Renal cortical epithelial cell (primary cell): Measurements from ENCODE around the gene BMP2K. TPM values are rescaled to one million over a fixed set of nuclear protein-coding genes. Genes with fewer than 3 reads are reported as not detected.

ENCODE experiments used
- DNase-seq: peaks from one replicate; pipeline ENCODE4 v3.0.0-alpha.2; 2011; ENCODE audit warnings: low read depth
- total RNA-seq: library from RNA; depleted of rRNA; stranded (reverse); fragments of >200 nt; gene quantifications from 2 replicates; pipeline ENCODE4 v1.2.3, GENCODE V29; 2014

Gene BMP2K
- total RNA-seq, 1 donor from 2014 or later: 70.2 TPM

DNA sequence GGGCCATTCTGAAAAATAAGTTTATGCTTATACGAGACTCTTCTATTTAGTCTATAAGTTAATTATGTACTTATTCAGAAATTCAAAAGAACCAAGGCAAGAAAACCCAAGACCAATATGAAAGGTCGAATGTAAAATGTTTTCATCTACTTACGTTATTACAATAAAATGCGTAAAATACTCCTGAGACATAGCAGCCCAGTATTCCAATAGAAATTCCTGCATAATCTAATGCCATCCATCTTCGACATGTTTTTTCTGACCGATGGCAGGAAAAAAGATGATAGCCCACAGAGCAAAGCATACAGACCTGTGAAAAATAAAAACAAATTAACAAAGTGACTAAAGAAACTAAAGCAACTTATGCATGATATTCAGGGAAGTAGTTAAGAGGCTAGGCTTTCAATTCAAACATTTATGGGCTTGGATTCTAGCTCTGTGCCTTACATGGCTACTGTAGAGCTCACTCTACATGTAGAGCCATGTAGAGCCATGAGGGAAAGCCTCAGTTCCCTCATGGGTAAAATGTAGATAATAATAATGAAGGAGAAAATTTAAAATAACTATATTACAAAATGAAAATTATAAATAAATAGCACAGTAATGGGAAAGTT lies 154.0 kb downstream of the BMP2K start:
- DNase-seq: no peak

- no peak for DNase-seq
Observed at GRCh38 chr4:78936989-78937388, 160.8 kb downstream of the BMP2K start.

DNA sequence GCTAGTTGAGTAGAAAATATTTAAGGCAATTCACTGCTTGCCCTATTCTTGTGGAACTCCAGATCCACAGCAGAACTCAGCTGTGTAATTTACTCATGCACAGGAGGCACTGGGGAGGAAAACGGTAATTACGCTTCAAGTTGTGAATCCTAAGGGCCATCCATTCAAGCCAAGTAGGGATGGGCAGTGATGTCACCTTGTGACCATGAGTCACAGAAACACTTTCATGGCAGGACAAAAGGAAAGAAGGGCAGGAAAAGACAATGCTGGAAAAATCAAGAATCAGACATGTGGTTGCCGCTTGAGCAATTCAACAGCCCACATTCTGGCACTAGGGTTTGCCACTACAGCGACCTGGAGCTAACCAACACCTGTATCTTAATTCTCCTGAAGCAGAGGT lies 161.7 kb downstream of the BMP2K start:
- DNase-seq: peak; percentile 36

- DNase-seq: peak; percentile 15
Observed at GRCh38 chr4:78938474-78938867, 162.3 kb downstream of the BMP2K start.

GRCh38 chr4:78938868-78939666 lies 162.9 kb downstream of the BMP2K start, which contains the start of gene PAQR3:
Gene PAQR3 (minus strand): TSS chr4:78939438. CDS start chr4:78939224, 214 bp downstream.
- peak; percentile 33 for DNase-seq

DNA sequence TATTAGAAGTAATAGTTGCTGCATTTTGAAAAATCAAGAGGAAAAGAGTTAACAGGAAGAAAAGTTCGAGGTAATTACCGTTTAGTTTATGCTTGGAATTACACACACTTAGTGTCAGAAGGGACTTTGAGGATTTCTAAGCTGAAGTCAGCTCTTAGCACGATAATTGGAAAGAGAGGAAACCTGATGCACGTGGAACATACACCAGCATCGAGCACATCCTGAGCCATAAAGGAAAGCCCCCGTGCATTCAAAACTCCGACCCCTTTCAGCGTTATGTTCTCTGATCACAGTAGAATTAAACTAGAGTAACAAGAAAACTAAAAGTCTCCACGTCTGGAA lies 163.5 kb downstream of the BMP2K start:
- DNase-seq: peak; percentile 28

DNA sequence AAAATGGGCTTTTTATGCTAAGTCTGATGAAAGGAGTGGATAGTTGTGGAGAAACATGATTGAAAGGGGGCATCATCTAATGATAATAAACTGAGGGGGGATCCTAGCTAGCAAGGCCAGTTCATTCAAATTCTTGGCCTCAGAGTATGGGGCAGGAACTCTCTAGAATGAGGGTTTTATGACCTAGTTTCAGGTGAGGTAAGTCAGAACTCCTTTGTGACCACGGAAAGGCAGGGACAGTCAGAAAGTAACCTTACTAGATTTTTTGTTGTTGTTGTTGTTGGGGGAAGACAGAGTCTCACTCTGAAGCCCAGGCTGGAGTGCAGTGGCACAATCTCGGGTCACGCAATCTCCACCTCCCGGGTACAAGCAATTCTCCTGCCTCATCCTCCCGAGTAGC lies 164.6 kb downstream of the BMP2K start:
- no peak for DNase-seq

DNA sequence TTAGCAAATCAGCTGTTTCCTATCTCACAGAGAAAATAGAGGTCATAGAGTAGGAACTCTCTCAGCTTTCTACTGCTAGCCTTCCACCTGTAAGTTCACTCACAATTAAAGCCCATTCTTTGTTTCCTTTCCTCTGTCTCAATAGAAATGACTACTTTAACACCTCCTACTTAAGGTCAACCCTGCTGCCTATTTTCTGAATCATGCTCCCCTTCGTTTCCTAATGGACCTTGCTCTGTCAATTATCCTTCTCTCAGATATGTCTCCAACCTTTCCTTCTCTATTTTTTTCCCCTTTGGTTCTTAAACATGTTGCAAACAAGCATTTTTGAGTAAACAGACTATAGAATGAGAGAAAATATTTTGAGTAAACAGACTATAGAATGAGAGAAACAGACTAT lies 168.2 kb downstream of the BMP2K start:
- DNase-seq: peak; percentile 33

GRCh38 chr4:78945651-78946179 lies 169.6 kb downstream of the BMP2K start:
- DNase-seq: no peak

- DNase-seq: no peak
Observed at GRCh38 chr4:78949735-78950134, 173.6 kb downstream of the BMP2K start.

GRCh38 chr4:78951862-78952472 lies 175.8 kb downstream of the BMP2K start:
- DNase-seq: peak; percentile 40

GRCh38 chr4:78953231-78953630 lies 177.1 kb downstream of the BMP2K start:
- no peak for DNase-seq

DNA sequence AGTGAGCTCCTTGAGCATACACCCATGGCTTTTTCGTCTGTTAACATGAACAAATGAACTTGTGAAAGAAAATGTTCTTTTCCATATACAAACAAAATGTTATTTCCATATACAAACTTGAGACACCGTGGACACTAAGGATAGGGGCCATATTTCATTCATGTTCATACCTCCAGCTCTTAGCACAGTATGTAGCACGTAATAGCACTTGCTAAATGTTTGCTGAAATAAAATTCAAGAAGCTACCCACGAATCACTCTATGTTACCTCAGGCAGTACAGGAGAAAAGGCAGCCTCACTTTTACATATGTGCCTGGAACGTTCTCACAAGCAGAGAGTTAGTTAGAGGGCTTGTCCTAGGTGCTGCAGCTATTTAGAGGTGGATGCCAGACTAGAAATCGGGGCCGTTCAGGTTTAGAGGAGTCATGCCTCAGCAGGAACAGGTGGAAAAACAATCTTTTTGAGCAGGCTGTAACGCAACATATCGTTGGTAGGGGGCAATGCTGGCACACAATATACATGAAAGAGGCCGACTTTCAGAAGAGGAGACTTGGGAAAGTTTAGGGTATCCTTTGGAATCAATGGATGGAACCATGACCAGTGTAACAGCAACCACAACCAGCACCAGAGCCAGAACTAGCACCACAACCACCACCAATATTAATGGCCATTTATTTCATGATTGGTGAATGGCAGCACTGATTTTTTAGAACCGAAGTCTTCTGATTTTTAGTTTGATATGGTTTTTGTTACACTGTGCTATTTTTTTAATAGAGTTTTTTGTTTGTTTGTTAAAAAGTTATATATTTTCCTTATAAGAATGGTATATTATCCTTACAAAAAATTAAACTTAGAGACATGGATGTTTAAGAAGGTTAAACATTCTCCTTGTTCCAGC lies 177.9 kb downstream of the BMP2K start:
- peak; percentile 16 for DNase-seq

DNA sequence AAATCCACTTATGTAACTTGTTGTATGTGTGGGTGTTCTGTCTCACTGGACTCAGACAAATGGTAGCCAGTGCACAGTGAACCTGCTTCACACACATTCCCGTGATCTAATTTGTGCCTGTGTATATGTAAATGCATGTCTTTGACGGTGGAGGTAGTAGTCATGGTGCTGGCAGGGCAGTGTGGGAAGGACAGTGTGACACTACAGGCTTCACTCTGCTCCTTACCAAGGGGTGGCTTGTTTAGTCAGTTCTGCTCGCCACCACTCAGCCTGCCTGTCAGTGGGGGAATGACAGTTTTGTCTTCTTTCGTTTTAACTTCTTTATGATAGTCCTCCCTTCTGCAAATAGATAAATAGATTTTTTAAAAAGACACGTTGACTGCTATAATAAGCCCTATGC lies 180.8 kb downstream of the BMP2K start:
- DNase-seq: no peak

DNA sequence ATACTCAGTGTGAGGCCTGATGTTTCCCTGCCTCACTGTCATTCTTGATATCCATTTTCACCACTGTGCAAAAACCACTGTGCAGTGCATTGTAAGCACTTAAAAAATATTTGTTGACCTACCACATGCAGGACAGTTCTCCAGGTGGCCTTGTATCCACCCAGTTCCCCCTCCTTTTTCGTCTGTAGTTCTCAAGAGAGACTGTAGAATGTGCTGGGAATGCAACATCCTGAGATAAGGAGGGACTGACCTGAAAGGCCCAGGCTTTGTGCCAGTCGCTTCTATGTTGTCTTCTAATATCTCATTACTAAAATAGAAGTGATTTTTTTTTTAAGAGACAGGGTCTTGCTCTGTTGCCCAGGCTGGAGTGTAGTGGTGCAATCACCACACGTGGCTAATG lies 184.8 kb downstream of the BMP2K start:
- DNase-seq: no peak

Other genes with a start within 250 kb of the BMP2K start
- 195 and 668 TPM in 2 replicates for gene ANXA3, start 224.6 kb upstream of the BMP2K start, total RNA-seq
- gene PAQR3, start 163.1 kb downstream of the BMP2K start, total RNA-seq: 23.0 and 26.2 TPM in 2 replicates